GM21528 (cell line): ENCODE results near the gene SKIL.

ENCODE experiments used
- ATAC-seq: cut with Tn5 transposase; IDR thresholded peaks from one replicate; pipeline ENCODE4 v1.9.1; 2021; ENCODE audit warnings: mild to moderate bottlenecking, moderate library complexity; ENCODE audit not compliant: unreplicated experiment, low FRiP score

The SKIL gene

DNA sequence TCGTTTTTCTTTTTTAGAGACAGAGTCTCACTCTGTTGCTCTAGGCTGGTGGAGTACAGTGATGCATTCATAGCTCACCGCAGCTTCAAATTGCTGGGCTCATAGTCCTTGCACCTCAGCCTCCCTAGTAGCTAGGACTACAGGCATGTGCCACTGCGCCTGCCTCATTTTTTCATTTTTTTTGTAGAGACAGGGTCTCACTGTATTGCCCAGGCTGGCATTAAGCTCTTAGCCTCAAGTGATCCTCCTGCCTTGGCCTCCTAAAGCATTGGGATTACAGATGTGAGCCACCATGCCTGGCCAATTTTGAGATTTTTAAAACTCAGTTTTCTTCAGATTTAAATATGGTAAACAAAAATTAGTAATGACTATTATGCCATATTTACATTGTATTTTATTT, 29.0 kb downstream of the SKIL start:
- no peak for ATAC-seq

DNA sequence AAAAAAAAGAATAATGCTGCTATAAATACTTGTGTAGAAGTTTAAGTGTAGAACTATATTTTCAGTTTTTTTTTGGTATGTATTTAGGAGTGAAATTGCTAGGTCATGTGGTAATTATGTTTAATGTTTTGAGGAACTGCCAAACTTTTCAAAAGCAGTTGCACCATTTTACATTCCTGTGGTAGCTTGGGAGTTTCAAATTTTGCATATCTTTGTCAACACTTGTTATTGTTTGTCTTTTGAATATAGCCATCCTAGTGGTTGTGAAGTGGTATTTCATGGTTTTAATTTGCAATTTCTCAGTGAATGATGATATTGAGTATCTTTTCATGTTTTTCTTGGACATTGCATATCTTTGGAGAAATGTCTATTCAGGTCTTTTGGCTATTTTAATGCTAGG, 30.4 kb downstream of the SKIL start:
- no peak for ATAC-seq

DNA sequence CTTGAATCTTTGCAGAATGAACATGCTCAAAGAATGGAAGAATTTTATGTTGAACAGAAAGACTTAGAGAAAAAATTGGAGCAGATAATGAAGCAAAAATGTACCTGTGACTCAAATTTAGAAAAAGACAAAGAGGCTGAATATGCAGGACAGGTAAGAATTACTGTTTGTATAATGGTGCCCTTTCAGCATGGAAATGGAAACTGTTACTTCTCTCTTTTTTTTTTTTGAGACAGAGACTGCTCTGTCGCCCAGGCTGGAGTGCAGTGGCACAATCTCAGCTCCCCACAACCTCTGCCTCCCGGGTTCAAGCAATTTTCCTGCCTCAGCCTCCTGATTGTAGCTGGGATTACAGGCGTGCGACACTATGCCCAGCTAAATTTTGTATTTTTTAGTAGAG, 33.6 kb downstream of the SKIL start:
- no peak for ATAC-seq

DNA sequence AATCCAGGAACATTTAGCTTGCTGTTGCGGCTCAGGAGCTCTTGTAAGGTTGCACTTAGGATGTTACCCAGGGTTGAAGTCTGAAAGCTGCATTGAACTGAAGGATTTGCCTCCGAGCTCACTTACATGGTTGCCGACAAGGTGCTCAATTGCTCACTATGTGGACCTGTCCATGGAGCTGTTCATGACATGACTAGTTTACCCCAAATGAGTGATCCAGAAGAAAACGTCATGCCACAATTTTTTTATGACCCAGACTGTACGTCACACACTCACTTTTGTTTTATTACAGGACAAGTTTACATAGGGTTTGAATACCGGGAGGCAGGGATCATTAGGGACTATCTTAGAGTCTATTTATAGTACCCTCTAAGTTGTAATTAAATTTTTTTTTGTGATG, 40.2 kb downstream of the SKIL start:
- no peak for ATAC-seq

DNA sequence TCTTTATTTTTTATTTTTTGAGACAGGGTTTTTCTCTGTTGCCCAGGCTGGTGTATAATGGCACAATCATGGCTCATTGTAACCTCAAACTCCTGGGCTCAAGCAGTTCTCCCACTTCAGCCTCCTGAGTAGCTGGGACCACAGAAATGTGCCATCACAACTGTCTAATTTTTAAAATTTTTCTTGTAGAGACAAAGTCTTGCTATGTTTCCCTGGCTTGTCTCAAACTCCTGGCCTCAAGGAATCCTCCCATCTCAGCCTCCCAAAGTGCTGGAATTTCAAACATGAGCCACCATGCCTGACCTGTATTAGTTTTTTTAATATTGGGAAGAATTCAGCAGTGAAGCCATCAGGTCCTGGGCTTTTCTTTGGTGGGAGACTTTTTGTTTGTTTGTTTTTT, 47.6 kb downstream of the SKIL start:
- ATAC-seq: no peak

DNA sequence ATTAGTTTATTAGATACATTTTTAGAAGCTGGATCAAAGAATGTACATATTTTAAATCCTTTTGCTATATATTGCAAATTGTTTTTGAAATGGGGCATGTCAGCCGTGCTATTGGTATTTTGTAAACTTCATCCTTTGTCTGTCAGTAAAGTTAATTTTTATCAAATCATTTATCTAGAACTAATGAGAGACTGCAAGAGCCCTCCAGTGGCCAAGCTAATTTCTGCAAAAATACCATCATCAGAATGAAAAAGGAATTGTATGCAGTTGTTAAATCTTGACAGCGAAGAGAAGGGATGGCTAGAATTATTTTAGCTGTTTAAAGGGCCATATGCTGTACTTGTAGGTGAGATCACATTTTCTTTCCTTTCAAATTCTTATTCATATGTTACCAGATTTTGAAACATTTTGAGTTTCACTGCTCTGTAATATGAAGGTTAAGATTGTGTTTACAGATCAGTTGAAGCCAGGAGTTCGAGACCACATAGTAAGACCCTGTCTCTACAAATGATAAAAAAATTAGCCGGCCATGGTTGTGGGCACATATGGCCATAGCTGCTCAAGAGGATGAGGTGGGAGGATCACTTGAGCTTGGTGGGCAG, 53.0 kb downstream of the SKIL start:
- ATAC-seq: no peak

DNA sequence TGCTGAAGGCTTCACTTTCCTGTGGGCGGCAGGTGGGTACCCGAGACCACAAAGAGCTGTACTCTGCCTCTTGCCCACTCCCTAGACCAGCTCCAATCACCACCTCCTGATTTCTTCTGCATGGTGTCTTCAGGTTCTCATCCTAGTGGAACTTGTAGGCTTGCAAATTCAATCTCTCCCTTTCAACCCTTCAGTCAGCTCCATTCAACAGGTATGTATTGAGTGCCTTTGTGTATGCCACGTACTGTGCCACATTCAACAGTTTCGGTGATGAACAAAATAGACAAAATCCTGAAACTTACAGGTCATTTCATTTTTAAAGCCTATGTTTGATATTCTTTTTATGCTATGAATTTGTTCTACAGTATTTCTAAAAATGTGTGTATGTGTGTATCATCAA, 55.8 kb downstream of the SKIL start:
- ATAC-seq: no peak

DNA sequence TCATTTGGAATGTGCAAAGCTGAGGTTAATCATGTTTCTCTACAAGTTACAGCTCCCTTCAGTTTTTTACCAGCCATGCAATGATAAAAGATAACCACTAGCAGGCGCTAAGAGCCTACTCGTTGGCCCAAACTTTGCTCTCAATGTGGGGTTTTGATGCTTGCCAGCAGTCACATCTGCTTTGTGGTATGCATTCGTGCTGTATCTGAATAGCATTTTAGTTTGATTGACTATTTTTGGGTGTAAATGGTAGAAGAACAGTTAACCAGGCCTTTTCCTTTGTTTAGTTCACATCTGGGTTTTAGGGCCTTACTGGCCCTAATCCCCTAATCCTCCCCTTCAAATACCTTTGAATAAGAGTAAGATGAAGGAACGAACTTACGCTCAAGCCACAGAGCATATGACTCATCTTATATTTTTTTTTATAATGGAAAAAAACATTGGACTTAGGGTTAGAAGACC, 56.7 kb downstream of the SKIL start:
- ATAC-seq: no peak

DNA sequence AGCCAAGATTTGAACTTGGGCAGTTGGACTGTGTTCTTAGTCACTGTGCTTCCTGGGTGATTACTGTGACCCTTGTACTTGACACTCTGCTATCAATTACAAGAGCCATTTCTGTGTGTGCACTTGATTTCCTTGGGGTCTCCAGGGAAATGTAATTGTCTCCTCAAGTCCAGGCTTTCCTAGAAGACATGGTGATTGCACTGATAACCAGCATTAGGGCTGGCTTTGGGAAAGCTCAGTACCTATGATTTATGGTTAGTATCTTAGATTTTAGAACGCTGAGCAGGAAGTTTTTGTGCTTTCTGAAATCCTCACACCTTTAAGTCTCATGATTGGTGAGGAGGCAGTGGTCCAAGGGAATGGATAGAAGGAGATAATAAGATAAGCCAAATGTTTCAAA, 59.6 kb downstream of the SKIL start:
- ATAC-seq: no peak

DNA sequence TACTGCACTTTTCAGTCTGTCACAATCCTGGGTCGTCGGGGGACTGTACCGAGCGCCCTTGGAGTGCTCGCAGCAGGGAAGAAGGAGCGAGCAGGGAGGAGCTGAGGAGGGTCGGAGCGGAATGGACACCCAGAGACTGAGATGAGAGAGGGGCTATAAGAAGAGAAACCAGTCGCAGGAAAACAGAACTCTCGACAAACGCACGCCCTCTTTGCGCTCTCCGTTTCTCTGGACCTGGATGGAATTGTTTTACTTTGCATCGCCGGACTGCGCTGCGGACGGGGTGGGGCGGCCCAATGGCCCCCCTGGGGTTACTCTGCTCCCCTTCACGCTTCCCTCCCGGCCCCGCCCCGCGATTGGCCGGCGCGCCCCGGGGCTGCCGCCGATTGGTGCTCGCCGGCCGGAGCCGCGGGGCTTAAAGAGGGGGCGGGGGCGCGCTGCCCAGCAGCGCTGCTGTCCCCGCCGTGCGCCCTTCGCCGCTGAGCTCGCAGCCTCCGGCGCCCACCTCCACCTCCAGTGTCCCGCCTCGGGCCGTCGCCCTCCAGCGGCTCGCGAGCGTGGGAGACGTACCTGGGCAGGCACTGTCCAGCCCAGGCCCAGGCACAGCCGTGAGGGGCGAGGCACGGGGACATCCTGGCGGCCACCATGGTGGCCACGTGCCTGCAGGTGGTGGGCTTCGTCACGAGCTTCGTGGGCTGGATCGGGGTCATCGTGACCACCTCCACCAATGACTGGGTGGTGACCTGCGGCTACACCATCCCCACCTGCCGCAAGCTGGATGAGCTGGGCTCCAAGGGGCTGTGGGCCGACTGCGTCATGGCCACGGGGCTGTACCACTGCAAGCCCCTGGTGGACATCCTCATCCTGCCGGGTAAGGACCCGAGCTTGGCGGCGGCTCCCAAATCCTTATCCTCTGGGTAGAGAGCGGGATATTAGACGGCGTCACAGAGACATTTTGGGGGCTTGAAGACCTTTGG, 61.2 kb downstream of the SKIL start, which contains the start of gene CLDN11:
TSS of gene CLDN11 (plus strand) at position 447 of the 977 bp plus-strand sequence. CDS start at position 646, 199 bp downstream.
- no peak for ATAC-seq

DNA sequence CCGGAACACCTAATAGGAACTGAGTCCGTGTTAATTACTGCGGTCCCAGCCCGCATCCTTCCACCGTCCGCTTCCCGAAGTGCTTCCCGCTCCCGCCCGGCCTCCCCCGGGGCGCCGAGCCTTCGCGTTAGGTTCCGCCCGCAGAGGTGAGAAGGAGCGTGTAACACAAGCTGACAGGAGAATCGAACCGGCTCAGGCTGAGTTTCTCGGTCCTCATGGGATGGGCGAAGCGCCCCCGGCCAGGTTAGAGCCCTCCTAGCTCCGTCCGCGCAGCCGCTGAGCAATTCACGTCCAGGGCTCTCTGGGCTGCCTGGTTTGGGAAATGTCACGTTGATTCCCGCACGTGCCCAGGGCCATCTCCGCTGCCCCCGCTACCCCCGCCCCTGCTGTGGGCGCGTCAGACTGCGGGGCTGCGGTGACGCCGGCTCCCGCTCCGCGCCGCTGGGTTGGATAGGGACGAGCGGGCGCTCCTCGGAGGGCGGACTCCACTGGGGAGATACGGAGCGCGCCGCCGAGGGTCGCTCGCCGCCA, 62.1 kb downstream of the SKIL start:
- no peak for ATAC-seq

DNA sequence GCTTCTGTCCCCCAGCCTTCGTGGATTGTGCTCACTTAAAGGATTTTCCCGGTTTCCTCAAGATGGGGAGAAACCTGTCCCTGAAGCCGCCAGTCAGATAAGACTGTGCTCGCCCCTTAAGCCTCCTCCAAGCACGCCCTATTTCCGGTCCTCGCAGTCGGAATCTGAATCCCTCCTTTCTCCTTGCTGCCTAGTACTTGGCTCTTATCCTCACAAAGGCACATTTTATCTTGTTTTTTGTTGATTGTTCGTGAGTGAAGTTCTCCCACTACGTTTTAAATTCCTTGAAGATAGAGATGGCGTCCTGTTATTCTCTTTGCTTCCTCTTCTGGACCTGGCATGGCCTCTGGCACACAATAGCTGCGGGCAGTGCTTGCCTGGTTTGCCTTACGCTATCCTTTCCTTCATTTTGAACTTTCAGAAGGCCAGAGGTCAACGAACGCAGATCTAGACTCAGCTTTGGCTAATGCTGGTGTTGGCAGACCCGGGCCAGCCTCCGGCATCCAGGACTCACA, 62.8 kb downstream of the SKIL start:
- no peak for ATAC-seq

DNA sequence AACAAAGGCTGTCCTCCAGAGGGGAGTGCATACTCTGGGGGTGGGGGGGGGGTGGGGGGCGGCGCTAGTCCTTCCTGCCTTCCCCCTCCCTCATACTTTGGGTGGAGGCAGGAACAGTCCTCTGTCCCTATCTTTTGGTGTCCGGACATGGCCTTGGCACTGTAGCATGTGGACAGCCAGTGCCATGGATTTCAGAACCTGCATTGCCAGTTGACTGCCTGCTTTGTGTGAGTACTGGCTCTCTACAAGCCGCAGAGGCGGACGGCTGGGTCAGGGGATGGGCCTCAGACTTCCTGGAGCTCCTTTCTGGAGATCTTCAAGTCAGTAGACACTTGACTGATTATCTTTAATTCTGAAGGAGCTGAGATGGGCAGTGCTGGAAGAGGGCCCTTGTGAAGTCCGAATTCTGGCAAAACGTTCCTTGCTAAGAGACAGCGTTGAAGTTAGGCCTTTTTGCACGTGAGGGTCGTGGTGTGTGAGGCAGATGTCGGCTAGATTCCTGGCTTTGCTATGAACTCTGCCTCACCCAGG, 63.7 kb downstream of the SKIL start:
- no peak for ATAC-seq

DNA sequence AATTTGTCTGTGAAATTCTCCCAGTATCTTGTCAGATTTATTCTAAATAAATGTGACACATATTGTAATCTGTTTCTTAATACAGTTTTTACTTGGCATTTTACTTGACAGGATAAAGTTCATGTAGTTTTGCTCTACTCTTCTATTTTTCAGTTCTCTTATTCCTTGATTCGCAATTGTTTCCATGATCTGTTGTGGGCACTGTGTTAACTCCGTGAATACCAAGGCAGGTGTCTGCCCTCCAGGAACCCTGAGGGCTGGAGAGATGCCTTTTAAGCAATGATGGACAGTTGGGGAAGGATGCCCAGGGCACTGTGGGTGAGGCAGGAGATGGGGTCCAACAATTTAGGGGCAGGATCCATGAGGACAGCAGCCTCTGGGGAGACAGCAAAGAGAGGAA, 64.2 kb downstream of the SKIL start:
- ATAC-seq: no peak

DNA sequence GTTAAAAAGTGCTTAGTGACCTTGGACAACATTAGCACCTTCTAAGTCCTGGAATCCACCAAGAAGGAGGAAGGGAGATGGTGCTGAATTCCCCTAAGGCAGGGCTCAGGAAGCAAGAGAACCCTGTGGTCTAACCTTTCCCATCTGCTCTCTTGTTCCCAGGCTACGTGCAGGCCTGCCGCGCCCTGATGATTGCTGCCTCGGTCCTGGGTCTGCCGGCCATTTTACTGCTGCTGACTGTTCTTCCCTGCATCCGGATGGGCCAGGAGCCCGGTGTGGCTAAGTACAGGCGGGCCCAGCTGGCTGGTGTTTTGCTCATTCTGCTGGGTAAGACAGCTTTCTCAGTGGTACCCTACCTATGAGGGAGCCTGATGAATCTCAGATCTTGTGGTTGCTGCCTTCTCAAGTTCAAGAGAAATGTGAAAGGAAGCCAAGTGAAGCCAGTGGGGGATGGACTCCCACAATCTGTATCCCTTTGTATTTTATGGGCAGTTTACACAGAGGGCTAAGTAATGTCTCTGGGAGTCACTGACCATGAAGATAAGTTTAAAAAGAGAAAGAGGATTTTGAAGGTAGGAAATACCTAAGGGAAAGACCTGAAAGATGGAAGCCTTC, 65.6 kb downstream of the SKIL start:
- ATAC-seq: no peak

DNA sequence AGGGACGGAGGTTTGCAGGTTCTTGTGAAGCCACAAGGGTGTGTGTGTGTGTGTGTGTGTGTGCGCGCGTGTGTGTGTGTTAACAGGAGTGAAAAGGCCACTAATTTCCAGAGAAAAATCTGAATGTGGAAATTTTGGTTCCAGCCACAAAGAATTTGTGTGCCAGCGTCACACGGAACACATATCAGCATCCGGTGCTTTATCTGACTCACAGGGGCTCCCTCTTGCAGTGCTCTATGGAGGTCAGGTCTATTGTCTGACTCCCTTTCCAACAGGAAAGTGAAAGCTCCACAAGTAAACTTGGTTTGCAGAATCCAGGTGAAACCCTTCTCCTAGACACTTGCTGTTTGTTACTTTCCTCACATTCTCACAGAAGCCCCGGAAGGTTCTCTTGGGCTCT, 67.4 kb downstream of the SKIL start:
- ATAC-seq: no peak

DNA sequence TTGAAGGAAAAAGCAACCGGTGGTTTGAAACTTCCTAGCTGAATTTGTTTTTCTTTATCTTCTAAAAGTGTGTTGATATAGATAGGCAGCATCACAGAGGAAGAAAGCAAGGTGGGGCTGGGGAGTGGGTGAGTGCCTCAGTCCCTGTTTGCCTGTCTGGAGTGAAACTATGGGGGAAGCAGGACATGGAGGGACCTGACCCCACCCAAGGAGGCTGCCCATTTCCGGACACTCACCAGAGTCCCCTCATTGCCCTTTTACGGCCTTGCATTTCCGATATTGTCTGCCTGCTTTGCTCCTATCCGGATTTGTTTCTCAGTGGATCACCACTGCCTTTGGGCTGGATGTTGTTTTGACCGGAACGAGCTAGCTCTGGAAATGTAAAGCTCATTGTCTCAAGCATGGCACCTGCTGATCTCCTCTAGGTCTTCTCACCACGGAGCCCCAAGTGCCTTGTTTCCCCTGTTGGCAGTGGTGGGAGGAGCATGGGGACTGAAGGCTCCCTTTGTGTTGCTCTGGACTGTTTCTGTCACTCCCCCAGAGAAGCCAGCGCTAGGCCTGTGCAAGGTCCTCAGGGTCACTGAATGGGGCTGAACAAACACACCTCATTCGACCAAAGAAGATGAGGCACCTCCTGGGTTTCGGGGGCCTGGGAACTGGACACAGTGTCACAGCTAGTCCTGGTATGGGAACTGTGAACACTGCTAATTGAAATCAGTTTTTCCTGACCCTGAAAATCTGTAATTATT, 68.2 kb downstream of the SKIL start:
- no peak for ATAC-seq

DNA sequence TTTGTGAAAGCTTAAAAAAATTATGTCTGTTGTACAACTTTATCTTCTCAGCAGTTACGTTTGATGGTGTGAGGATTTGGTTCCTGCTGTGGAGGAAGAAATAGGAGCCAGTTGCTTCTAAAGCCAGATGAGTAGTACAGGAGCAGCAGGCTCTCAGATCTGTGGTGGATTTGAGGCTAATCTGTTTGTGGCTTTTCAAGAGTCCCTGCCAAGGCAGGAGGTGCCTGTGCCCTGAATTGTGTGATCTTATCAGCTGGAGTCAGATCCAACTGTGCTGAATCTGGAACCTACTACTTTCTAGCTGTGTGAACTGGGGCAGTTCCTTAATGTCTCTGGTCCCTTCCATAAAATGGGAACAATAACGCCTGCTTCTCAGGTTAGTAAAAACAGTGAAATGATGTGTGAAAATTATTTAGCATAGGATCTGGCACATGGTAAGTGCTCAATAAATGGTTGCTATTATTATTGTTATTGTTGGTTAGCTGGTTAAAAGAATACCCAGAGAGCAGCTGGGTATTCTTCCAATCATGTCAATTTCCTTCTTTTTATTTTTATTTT, 68.8 kb downstream of the SKIL start:
- ATAC-seq: no peak

DNA sequence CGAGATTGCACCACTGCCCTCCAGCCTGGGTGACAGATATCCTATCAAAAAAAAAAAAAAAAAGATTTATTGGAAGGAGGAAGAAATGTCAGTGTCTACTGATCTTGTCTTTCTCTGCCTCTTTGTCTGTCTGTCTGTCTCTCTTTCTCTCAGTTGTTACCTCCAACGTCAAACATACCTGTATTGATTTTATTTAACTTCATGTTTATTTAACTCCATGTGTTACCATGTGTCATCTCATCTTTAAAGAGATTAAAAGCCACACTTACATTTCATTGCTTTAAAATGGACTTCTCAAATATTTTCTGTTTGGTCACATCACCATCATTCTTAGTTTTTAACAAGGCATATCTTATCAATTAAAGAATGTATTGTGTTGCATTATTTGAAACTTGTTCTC, 70.6 kb downstream of the SKIL start:
- no peak for ATAC-seq

DNA sequence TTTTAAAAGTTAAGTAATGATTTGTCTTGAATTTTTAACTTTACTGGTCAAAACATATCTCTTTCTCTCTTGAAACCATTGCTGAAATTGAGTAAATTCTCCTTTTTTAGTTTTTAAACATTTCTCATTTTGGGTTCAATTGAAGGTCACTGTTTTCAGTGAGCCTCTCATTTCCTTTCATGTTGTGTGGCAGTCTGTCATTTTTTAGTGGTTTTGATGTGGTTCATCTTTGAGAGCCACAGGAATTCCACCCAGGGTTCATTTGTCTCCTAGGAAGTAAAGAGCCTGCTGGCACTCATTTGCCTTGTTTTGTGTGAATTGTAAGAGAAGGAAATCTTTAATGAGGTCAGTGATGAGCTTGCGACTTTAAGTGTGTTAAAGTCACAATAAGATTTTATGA, 71.5 kb downstream of the SKIL start:
- ATAC-seq: no peak
